Measurements from ENCODE around the gene SMIM32.
A peak's percentile ranks its signal among the peaks of the same experiment; 100 is the strongest.

The SMIM32 gene

GRCh38 chr5:136212252-136212721, 19.3 kb upstream of the SMIM32 start:
- Histone ChIP-seq H3K4me1 (ENCODE audit: low read depth, poor library complexity, severe bottlenecking) (no peaks in the 10 kb centered on the region), H2AFZ (ENCODE audit: low read depth) (no peak overlapping the region), H3K4me3 (IDR thresholded peaks at IDR 0.05; ENCODE audit: insufficient read depth, low read depth, low read length) (no peak overlapping the region), H3K27ac (no peak overlapping the region), H3K4me2 (no peak overlapping the region), H3K79me2 (ENCODE audit: insufficient read depth, low read depth) (no peaks in the 10 kb centered on the region), H3K9ac (no peak overlapping the region), H4K20me1 (ENCODE audit: insufficient read depth) (no peaks in the 10 kb centered on the region), H3K36me3 (ENCODE audit: insufficient read depth) (no peaks in the 10 kb centered on the region), H3K27me3 (ENCODE audit: insufficient read depth, low read depth) (no peaks in the 10 kb centered on the region)
- TF ChIP-seq, protein P1, sequence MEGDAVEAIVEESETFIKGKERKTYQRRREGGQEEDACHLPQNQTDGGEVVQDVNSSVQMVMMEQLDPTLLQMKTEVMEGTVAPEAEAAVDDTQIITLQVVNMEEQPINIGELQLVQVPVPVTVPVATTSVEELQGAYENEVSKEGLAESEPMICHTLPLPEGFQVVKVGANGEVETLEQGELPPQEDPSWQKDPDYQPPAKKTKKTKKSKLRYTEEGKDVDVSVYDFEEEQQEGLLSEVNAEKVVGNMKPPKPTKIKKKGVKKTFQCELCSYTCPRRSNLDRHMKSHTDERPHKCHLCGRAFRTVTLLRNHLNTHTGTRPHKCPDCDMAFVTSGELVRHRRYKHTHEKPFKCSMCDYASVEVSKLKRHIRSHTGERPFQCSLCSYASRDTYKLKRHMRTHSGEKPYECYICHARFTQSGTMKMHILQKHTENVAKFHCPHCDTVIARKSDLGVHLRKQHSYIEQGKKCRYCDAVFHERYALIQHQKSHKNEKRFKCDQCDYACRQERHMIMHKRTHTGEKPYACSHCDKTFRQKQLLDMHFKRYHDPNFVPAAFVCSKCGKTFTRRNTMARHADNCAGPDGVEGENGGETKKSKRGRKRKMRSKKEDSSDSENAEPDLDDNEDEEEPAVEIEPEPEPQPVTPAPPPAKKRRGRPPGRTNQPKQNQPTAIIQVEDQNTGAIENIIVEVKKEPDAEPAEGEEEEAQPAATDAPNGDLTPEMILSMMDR (conservative IDR thresholded peaks at IDR 0.05; ENCODE audit: low read depth, low read length), result peak; percentile 93

DNA sequence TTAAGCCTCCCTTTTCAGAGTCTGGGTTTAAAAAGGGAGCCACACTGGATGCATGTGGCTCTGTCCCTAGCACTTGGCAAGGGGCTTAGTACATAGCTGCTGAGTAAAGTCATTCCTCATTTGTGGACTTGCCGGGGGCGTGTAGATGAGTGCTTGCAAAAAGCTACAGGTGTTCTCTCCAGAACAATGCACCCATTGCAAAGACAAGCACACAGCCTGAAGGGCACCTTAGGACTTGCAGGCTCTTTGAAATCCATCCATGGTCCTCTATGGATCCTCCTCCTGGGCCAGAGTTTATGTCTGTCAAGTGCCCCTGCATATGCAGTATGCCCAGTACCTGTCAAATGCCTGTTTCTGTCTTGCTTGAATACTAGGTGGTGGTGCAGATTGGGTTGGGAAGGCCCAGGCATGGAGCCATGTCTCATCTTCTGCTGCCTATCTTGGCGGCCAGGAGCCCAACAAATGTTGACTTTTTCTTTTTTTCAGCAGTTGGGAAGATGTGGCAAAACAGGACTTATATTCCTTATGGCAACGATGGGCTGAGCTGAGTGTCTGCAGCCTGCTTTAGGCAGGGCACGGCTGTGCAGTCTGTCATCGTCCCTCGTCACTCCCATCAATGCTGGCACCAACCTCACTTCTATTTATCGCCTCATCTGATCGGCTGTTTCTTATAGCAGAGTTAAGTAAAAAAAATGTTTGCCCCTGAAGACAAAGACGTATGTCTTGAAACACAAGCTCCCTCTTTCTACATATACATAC, 18.5 kb upstream of the SMIM32 start:
- H3K27me3 ChIP-seq (ENCODE audit: insufficient read depth, low read depth), result no peaks in the 10 kb centered on the region

DNA sequence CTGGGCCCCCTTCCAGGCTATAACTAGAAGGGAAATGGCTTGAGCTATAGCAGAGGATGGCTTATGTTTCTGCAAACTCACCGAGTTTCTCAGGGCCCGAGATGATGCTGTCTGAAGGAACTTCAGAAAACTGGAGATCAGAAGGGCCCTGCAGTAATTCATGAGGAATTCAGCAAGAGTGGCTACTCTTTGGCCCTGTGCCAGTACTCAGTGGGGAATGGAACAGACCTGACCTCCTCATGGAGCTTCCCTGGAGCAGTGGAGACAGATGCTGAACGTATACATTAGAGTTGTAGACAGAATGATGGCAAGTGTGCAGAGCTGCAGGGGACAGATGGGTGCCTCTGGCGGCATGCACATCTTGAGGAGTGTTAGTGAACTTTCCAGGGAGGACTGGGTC, 17.3 kb upstream of the SMIM32 start:
- no peak overlapping the region for H3K4me2 ChIP-seq

More for the DNA sequence above, 18.5 kb upstream of the SMIM32 start:
- no peaks in the 10 kb centered on the region for H3K79me2 ChIP-seq (ENCODE audit: insufficient read depth, low read depth)
- TF ChIP-seq, protein P1 (conservative IDR thresholded peaks at IDR 0.05; ENCODE audit: low read depth, low read length), result no peak
- H3K4me3 ChIP-seq (IDR thresholded peaks at IDR 0.05; ENCODE audit: insufficient read depth, low read depth, low read length), result no peak overlapping the region
- no peak overlapping the region for H2AFZ ChIP-seq (ENCODE audit: low read depth)
- no peaks in the 10 kb centered on the region for H4K20me1 ChIP-seq (ENCODE audit: insufficient read depth)
- H3K27ac ChIP-seq, result no peak overlapping the region
- H3K36me3 ChIP-seq (ENCODE audit: insufficient read depth), result no peaks in the 10 kb centered on the region
- H3K4me1 ChIP-seq (ENCODE audit: low read depth, poor library complexity, severe bottlenecking), result no peaks in the 10 kb centered on the region
- no peak overlapping the region for H3K9ac ChIP-seq
- no peak overlapping the region for H3K4me2 ChIP-seq

DNA sequence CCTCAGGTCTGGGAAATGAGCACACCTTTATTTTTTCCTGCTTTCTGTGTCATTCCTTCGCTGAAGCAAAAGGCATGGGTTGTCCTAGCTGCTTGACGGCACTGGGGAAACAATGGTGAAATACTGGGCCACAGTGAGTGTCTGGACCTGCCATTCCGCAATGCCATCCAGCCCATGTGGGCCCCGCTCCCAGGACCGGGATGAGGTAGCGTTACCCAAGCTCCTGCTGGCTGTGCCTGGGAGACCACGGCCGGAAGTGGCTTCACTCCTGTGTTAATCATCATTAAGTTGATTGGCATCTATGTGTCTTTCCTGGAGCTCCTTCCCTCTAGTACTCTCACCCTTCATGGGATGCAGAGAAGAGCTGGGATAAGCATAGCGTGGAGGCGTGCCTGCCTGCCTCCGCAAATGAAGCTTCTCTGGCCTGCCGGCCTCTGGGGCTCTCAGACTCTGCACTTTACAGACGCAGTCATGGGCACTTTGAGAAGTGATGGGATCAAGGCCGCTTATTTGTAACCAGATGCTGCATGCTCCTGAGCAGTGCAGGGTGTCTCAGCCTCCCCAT, 16.5 kb upstream of the SMIM32 start:
- Histone ChIP-seq H3K4me2 (no peak overlapping the region), H4K20me1 (ENCODE audit: insufficient read depth) (no peaks in the 10 kb centered on the region), H3K27me3 (ENCODE audit: insufficient read depth, low read depth) (no peaks in the 10 kb centered on the region), H3K9ac (no peak overlapping the region), H3K4me3 (IDR thresholded peaks at IDR 0.05; ENCODE audit: insufficient read depth, low read depth, low read length) (no peak overlapping the region), H2AFZ (ENCODE audit: low read depth) (no peak overlapping the region), H3K36me3 (ENCODE audit: insufficient read depth) (no peaks in the 10 kb centered on the region), H3K27ac (no peak overlapping the region), H3K4me1 (ENCODE audit: low read depth, poor library complexity, severe bottlenecking) (no peaks in the 10 kb centered on the region), H3K79me2 (ENCODE audit: insufficient read depth, low read depth) (no peaks in the 10 kb centered on the region)
- TF ChIP-seq, protein P1 (conservative IDR thresholded peaks at IDR 0.05; ENCODE audit: low read depth, low read length), result no peak

More for the DNA sequence above, 17.3 kb upstream of the SMIM32 start:
- Histone ChIP-seq H3K4me3 (IDR thresholded peaks at IDR 0.05; ENCODE audit: insufficient read depth, low read depth, low read length) (no peak overlapping the region), H3K79me2 (ENCODE audit: insufficient read depth, low read depth) (no peaks in the 10 kb centered on the region), H3K27me3 (ENCODE audit: insufficient read depth, low read depth) (no peaks in the 10 kb centered on the region), H3K27ac (no peak overlapping the region), H4K20me1 (ENCODE audit: insufficient read depth) (no peaks in the 10 kb centered on the region), H3K36me3 (ENCODE audit: insufficient read depth) (no peaks in the 10 kb centered on the region), H3K4me1 (ENCODE audit: low read depth, poor library complexity, severe bottlenecking) (no peaks in the 10 kb centered on the region), H3K9ac (no peak overlapping the region), H2AFZ (ENCODE audit: low read depth) (no peak overlapping the region)
- TF ChIP-seq, protein P1 (conservative IDR thresholded peaks at IDR 0.05; ENCODE audit: low read depth, low read length), result no peak

Measured in KMS-11 (cell line).